Activated naive CD4-positive, alpha-beta T cell treated with anti-CD3 and anti-CD28 coated beads, Interleukin-2, amount 50 U/mL, for 72 hours (primary cell): ENCODE results near the gene CC2D1A. TPM values are rescaled to one million over a fixed set of nuclear protein-coding genes. Genes with fewer than 3 reads are reported as not detected.

Source experiments
- ATAC-seq, 2 donors: fragments of 150-1000 bp; cut with Tn5 transposase; 2 replicates each; pipeline ENCODE4 v1.10.0; 2021; ENCODE audit warnings: mild to moderate bottlenecking in 2 of 2, moderate library complexity in 2 of 2
- DNase-seq, 2 donors: peaks; one replicate each; pipeline ENCODE4 v3.0.0; 2021 to 2022; ENCODE audit warnings: low spot score in 2 of 2
- H3K27ac Mint-ChIP-seq, 2 donors: one replicate each; pipeline ENCODE4 v1.8.0; 2022; ENCODE audit warnings: mild to moderate bottlenecking in 2 of 2, mixed read lengths in 2 of 2
- H3K36me3 Mint-ChIP-seq, 2 donors: one replicate each; pipeline ENCODE4 v1.8.0; 2022; ENCODE audit warnings: mixed read lengths in 2 of 2
- H3K9me3 Mint-ChIP-seq, 2 donors: one replicate each; pipeline ENCODE4 v1.8.0; 2022; ENCODE audit warnings: mixed read lengths in 2 of 2
- total RNA-seq, 2 donors: library from RNA; stranded (reverse); gene quantifications; one replicate each; pipeline ENCODE4 v1.2.3, GENCODE V29; 2022

CC2D1A gene
- total RNA-seq, 2 donors from 2014 or later = 29.4 to 57.9 TPM

DNA sequence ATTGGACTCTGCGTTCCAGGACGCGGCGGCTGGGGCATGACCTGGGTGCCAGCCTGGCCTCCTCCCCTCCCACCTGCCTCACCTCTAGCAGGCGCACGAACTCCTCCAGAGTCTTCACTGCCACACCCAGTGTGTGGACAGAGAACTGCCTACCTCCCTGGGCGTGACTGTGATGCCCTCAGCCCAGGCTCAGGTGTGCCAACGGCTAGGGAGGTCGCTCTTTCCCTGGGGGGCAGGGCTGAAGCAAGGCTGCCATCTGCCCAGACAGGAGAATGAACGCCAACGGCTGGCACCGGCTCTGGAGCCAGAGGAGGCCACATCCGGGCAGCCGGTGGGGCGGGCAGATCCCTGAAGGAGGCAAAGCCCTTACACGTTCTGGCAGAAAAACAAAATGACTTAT lies 17.7 kb upstream of the CC2D1A start:
- Mint-ChIP-seq H3K9me3 (no peaks in the 10 kb centered on the region), H3K36me3 (no peaks in the 10 kb centered on the region), H3K27ac (no peak overlapping the region)
- ATAC-seq (no peak), DNase-seq (no peak)

DNA sequence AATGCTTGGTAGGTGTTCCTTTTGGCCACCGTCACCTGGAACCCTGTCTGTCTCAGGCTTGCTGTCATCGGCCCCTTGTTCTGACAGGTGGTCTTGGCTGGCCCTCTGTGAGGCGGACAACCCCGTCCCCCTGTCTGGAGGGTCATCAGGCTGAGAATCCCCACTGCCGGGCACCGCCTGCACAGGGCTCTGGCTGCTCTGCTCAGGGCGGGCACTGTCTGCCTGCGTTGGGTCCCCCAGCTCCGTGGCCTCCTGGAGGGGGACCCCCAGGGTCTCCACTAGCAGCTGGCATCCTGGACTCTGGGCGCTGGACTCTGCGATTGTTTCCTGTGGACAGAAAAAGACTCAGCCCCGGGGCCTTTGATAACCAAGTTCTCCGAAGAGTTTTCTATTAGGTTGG lies 15.9 kb upstream of the CC2D1A start:
- no peak for ATAC-seq

DNA sequence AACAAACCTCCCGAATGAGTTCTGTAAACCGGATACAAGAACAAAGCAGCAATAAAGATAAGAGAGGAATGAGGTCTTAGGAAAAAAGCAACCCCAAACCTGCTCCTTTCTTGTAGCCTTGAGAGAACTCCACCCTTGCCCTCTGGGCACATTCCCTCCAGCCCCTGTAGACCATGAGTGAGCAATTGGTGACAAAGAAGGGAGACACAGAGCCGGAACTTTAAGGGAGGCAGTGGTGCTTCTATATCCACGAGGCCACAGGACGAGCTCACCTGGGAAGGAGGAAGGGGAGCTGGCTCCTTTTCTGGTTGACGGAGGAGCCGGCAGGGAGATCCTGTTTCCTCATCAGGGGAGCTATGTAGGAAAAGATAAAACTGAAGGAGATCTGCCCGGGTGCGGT lies 13.1 kb upstream of the CC2D1A start:
- ATAC-seq = no peak
- DNase-seq = no peak
- Mint-ChIP-seq H3K36me3 (no peaks in the 10 kb centered on the region), H3K9me3 (no peaks in the 10 kb centered on the region), H3K27ac (peak overlapping the region in 1 of 2 donors; percentile 62)

More for the DNA sequence above, 15.9 kb upstream of the CC2D1A start:
- no peaks in the 10 kb centered on the region for H3K9me3 Mint-ChIP-seq
- H3K36me3 Mint-ChIP-seq = no peaks in the 10 kb centered on the region
- no peak overlapping the region for H3K27ac Mint-ChIP-seq
- DNase-seq = no peak

DNA sequence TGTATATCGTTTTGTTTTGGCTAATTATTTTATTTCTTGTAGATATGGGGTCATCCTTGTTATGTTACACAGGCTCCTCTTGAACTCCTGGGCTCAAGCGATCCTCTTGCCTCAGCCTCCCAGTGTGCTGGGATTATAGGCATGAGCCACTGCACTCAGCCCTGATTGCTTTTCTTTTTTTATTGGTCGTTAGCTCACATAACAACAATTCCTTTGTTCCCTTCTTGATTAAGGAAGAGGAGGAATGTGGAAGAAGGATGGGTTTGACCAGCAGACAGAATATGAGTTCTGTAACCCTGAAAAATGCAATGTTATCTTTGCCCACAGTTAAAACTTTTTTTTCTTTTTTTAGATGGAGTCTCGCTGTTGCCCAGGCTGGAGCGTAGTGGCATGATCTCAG lies 11.4 kb upstream of the CC2D1A start:
- Mint-ChIP-seq H3K36me3 (no peaks in the 10 kb centered on the region), H3K9me3 (no peaks in the 10 kb centered on the region), H3K27ac (no peak overlapping the region)
- ATAC-seq (no peak), DNase-seq (no peak)

DNA sequence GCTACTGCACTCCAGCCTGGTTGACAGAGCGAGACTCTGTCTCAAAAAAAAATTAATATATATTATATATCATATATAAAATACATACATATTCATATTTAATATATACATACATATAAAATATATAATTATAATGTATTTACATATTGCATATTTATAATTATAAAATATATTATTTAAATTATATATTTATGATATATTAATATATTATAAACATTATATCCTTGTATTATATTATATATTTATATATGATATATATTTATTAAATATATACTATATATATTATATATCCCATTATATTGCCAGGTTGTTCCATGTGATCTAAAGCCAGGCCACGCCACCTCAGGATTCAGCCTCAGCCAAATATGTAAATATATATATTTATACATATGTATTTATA lies 9.8 kb upstream of the CC2D1A start:
- Mint-ChIP-seq H3K36me3 (no peaks in the 10 kb centered on the region), H3K9me3 (no peaks in the 10 kb centered on the region), H3K27ac (no peak overlapping the region)
- ATAC-seq (no peak), DNase-seq (no peak)

DNA sequence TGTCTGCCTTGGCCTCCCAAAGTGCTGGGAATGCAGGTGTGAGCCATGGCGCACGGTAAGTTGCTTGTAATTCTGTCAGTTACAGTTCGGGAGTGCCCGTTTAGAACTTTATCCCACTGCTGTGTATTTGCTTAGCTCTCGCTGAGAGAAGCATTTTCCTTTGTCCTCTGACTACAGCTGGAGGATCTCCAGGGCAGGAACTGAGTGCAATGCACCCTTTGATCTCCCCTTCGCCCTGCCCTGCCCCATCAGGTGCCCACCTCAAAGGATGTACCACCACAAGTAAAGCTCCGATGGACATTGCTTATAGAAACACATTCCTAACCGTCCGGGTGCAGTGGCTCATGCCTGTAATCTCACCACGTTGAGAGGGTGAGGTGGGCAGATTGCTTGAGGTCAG lies 6.6 kb upstream of the CC2D1A start:
- ATAC-seq (no peak), DNase-seq (no peak)
- no peak overlapping the region for H3K27ac Mint-ChIP-seq
- no peaks in the 10 kb centered on the region for H3K36me3 Mint-ChIP-seq
- no peaks in the 10 kb centered on the region for H3K9me3 Mint-ChIP-seq

DNA sequence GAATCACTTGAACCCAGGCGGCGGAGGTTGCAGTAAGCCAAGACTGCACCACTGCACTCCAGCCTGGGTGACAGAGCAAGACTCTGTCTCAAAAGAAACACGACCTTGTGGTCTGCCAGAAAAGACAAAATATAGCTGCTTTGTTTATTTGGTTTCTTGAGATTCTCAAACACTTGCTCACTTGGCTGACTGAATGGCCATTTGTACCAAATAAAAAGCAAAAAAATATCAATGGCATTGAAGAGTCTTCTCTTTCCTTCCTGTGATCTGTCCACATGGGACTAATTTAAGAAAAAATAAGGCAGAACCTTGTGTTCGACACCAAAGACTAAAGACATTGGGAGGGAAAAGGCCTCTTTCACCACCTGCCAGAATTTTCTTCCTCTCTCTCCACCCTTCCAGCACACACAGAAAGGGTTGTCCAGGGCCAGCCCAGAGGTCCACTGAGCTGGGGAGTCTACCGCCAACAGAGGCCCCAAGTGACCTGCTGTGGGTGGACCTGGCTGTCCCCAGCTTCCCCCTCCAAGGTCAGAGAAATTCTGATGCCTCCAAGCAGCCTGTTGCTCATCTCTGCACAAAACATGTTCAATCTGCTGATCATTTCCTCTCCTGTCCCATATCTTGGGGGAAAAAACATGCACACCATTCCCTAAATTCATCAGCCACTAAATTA lies 6.0 kb upstream of the CC2D1A start:
- DNase-seq (no peak), ATAC-seq (no peak)
- H3K36me3 Mint-ChIP-seq = no peaks in the 10 kb centered on the region
- peak overlapping the region in 1 of 2 donors; percentile 68 for H3K27ac Mint-ChIP-seq
- no peaks in the 10 kb centered on the region for H3K9me3 Mint-ChIP-seq

DNA sequence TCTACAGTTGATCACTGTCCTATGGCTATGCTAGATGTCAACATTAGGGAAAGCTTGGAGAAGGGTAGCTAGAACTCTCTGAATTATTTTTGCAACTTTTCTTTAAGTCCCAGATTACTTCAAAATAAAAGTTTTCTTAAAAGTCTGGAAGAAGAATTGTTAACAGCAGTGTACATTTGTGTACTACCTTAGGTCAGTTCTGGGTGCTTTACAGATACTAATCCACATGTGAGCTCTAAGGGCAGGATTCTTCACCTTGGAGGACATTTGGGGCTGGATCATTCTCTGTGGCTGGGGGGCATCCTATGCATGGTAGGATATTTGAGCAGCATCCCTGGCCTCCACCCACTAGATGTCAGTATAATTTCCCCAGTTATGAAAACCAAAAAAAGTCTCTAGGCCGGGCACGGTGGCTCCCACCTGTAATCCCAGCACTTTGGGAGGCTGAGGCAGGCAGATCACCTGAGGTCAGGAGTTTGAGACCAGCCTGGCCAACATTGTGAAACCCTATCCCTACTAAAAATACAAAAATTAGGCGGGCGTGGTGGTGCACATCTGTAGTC lies 2.9 kb upstream of the CC2D1A start:
- ATAC-seq (no peak), DNase-seq (no peak)
- H3K36me3 Mint-ChIP-seq = peaks cover 0 to 6% of the 10 kb centered on the region in 2 donors
- no peak overlapping the region for H3K27ac Mint-ChIP-seq
- H3K9me3 Mint-ChIP-seq = no peaks in the 10 kb centered on the region

DNA sequence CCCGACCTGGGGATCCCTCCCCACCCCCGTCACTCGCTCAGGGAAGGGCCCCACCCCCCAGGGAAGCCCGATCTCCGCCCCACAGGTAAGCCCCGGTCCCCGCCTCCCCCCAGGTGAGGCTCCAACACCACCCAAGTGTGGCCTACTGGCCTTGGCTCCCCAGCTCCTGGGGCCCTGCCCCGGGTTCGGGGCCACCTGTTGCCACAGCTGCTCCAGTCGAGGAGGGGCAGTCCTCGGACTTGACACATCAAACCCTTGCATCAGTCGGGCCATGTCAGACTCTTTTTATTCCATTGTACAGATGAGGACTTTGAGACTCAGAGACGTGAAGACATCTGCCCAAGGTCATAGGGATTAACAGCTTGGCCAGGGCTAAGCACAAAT lies 512 bp downstream of the CC2D1A start:
- Mint-ChIP-seq H3K36me3 (peaks cover 5 to 6% of the 10 kb centered on the region in 2 donors), H3K27ac (peak overlapping the region; percentile 74 to 93), H3K9me3 (no peaks in the 10 kb centered on the region)
- DNase-seq (peak in 1 of 2 donors; percentile 24), ATAC-seq (peak; percentile 18 to 28)

DNA sequence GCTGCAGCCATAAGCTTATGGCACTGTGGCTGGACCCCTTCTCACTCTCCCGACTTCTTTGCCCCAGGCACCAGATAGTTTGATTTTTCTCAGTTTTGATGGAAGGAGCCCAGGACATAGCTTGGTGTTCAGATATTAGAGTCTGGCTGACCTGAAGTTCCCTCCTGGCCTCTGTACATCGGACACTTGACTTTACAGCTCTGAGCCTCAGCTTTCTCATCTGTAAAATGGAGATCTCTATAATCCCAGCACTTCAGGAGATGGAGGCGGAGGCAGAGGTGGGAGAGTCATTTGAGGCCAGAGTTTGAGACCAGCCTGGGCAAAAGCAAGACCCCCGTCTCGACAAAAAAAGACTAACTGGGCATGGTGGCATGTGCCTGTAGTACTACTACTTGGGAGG lies 909 bp downstream of the CC2D1A start:
- no peaks in the 10 kb centered on the region for H3K9me3 Mint-ChIP-seq
- peaks cover 5 to 6% of the 10 kb centered on the region in 2 donors for H3K36me3 Mint-ChIP-seq
- ATAC-seq (no peak), DNase-seq (no peak)
- peak overlapping the region in 1 of 2 donors; percentile 93 for H3K27ac Mint-ChIP-seq

DNA sequence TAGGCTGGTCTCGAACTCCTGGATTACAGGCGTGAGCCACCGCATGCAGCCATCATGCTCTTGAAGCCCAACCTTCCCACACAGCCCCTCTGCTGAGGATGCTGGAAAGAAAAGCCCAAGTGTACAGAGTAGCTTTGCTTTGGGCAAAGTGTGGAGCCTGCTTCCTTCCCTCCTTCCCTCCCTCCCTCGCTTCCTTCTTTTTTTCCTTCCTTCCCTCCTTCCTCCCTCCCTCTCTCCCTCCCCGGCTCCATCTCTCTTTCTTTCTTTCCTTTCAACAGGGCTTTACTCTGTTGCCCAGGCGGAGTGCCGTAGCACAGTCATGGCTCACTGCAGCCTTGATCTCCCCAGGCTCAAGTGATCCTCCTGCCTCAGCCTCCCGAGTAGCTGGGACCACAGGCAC lies 2.7 kb downstream of the CC2D1A start:
- Mint-ChIP-seq H3K36me3 (peaks cover 5 to 6% of the 10 kb centered on the region in 2 donors), H3K27ac (no peak overlapping the region), H3K9me3 (no peaks in the 10 kb centered on the region)
- no peak for ATAC-seq
- no peak for DNase-seq

DNA sequence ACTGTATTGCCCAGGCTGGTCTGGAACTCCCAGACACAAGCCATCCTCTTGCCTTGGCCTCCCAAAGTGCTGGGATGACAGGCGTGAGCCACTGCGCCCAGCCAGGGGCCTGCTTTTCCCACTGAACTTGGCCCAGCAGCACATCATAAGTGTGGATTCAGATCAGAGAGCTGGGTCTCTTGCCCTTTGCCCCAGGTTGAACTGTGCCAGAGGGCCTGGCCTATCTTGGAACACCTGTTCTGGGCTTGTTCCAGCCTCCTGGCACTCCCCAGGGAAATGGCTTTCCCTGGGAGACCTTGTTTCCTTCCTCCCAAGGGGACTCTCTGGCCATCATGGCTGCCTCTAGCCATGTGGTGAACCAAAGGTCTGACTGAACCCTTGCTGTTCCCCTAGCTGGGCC lies 3.4 kb downstream of the CC2D1A start:
- ATAC-seq (no peak), DNase-seq (no peak)
- Mint-ChIP-seq H3K36me3 (peaks cover 5 to 6% of the 10 kb centered on the region in 2 donors), H3K27ac (no peak overlapping the region), H3K9me3 (no peaks in the 10 kb centered on the region)

DNA sequence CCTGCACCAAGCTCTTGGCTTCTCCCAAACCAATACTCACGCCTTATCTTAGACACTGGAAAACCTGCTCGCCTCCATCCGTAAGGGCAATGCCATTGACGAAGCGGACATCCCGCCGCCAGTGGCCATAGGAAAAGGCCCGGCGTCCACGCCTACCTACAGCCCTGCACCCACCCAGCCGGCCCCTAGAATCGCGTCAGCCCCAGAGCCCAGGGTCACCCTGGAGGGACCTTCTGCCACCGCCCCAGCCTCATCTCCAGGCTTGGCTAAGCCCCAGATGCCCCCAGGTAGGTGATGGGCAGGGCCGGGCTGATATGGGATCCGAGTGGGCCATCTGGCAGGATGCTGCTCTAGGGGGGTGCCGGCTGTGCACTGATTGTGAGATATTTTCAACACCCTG lies 7.4 kb downstream of the CC2D1A start:
- Mint-ChIP-seq H3K36me3 (peaks cover 0 to 5% of the 10 kb centered on the region in 2 donors), H3K9me3 (no peaks in the 10 kb centered on the region), H3K27ac (no peak overlapping the region)
- no peak for ATAC-seq
- no peak for DNase-seq

DNA sequence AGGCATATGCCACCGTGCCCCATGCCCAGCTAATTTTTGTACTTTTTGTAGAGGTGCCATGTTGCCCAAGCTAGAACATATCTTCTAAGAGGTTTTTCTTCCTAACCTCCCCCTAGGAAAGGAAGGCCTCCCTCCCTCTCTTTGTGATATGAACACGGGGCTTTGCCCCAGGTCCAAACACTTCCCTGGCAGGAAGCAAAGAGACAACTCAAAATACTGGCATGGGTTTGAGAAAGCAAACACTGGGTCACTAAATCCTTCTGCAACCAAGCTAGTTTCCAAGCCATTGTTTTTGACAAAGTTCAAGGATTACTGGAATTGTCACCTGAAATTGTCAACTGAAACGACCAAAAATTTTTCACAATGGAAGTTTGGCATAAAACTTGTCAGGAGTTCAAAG lies 8.8 kb downstream of the CC2D1A start:
- no peak for ATAC-seq
- Mint-ChIP-seq H3K27ac (peak overlapping the region in 1 of 2 donors; percentile 14), H3K9me3 (no peaks in the 10 kb centered on the region), H3K36me3 (peaks cover 0 to 5% of the 10 kb centered on the region in 2 donors)
- no peak for DNase-seq

DNA sequence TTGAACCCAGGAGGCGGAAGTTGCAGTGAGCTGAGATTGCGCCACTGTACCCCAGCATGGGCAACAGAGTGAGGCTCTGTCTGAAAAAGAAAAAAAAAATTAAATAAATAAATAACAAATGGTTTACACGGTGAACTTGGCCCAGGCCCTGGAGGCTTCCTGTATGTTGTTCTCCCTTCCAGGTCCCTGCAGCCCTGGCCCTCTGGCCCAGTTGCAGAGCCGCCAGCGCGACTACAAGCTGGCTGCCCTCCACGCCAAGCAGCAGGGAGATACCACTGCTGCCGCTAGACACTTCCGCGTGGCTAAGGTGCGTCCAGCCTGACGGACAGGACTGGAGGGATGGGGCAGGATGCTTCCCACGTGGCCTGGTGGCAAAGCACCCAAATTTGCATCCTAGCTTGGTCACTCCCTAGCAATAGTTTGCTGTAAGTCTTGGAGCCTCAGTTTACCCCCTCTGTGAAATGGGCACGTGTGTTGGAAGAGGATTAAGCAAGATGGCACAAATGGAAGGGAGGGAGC lies 11.9 kb downstream of the CC2D1A start:
- Mint-ChIP-seq H3K36me3 (peaks cover 24 to 26% of the 10 kb centered on the region in 2 donors), H3K9me3 (no peaks in the 10 kb centered on the region)

DNA sequence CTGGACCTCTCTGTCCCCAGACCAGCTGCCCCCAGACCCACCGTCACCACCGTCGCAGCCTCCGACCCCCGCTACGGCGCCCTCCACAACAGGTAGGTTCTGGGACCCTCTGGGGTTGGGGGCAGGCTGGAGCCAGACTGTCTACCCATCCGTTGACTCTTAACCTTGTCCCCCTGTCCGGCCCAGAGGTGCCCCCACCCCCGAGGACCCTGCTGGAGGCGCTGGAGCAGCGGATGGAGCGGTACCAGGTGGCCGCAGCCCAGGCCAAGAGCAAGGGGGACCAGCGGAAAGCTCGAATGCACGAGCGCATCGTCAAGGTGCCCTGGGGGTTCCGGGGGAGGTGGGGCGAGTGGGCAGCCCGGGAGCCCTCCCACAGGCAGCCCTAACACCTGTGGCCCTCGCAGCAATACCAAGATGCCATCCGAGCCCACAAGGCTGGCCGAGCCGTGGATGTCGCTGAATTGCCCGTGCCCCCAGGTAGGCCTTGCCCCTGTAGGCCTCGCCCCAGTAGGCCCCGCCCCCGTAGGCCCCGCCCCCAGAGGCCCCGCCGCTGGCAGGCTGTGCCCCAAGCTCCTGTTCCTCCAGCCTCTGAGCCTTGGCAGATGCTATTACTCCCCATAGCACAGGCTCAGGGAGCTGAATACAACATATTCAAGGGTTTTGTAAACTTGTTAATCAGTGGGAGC lies 12.9 kb downstream of the CC2D1A start:
- no peak for DNase-seq
- Mint-ChIP-seq H3K36me3 (peaks cover 24 to 26% of the 10 kb centered on the region in 2 donors), H3K9me3 (no peaks in the 10 kb centered on the region), H3K27ac (no peak overlapping the region)
- no peak for ATAC-seq

More for the DNA sequence above, 11.9 kb downstream of the CC2D1A start:
- DNase-seq (no peak), ATAC-seq (no peak)
- no peak overlapping the region for H3K27ac Mint-ChIP-seq

DNA sequence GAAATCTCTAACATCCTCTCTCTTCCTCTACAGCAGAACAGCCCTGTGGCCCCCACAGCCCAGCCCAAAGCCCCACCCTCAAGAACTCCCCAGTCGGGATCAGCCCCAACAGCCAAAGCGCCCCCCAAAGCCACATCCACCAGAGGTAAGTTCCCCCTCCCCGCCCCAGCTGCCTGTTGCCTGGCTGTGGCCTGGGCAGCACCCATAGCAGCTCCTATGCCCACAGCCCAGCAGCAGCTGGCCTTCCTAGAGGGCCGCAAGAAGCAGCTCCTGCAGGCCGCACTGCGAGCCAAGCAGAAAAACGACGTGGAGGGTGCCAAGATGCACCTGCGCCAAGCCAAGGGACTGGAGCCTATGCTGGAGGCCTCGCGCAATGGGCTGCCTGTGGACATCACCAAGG lies 14.5 kb downstream of the CC2D1A start:
- no peak for DNase-seq
- Mint-ChIP-seq H3K9me3 (no peaks in the 10 kb centered on the region), H3K36me3 (peaks cover 24 to 26% of the 10 kb centered on the region in 2 donors), H3K27ac (peak overlapping the region in 1 of 2 donors; percentile 80)
- no peak for ATAC-seq
